GM19193 (cell line): Measurements from ENCODE around the gene LIPA.

Experiments used
- POLR2A ChIP-seq: IDR thresholded peaks from 4 replicates; pipeline ENCODE4 v1.6.1; 2011; ENCODE audit not compliant: insufficient read depth, insufficient read length; ENCODE audit errors: extremely low read depth

LIPA gene

DNA sequence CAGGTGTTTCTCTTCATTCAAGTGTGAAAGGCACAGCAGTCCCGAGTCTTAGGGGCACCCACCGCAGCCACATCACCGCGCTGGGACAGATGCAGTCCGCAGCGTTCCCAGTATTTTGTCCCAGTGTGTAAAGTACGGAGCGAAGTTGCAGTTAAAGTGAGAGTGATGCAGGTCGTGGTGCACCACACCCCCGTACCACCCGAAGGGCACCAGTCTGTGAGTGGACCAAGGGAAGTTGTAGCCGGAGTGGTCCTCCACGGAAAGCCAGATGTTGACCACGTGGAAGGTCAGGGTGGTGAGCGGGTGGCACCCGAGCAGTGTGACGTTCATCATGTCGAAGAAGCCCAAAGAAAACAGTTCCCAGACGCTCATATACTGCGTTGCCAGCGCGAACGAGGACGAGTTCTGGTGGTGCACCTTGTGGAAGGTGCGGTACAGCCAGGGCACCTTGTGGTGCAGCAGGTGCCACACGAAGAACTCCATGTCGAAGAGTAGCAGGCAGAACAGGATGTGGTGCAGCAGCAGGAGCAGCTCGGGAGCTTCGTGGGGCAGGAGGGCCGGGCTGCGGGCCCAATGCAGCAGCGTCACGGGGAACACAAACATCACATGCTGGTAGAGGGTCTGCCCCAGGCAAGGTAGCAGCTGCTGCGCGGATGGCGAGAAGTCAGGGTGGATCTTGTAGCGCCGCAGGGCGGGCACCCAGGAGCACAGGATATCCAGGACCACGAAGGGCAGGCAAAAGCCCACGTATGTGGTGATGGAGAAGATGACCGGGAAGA, 45.0 kb downstream of the LIPA start:
- TF ChIP-seq POLR2A: no peak

DNA sequence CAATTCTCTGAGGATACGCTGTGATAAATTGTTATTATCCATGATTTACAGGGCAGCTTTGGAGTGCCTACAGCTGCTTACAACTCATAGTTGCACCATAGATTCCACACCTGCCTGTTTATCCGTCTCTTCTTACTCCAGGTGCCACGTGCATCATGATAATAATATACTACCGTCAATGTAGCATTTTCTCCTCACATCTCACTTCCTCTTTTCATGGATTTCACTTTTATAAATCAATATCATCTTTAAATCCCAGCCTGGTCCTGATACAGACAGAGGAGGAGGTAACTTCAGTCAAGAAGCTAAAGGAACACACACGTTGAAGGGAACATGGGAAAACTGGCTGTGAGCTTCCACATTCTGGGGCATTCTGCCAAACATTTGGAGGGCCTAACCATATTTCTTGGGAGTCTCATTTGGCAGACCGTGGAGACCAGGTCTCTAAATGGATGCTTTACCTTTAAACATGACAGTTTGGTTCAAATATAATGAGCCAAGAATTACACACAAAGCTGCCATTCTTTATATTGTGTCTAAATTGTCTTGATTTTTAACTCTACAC, 46.9 kb downstream of the LIPA start:
- no peak for TF ChIP-seq POLR2A

- TF ChIP-seq POLR2A: no peak
Measured at GRCh38 chr10:89203237-89203636, 48.3 kb downstream of the LIPA start.

- no peak for TF ChIP-seq POLR2A
Measured at GRCh38 chr10:89202033-89202425, 49.5 kb downstream of the LIPA start.

- TF ChIP-seq POLR2A: no peak
Measured at GRCh38 chr10:89201345-89202032, 50.1 kb downstream of the LIPA start.

- no peak for TF ChIP-seq POLR2A
Measured at GRCh38 chr10:89197473-89197872, 54.1 kb downstream of the LIPA start.

DNA sequence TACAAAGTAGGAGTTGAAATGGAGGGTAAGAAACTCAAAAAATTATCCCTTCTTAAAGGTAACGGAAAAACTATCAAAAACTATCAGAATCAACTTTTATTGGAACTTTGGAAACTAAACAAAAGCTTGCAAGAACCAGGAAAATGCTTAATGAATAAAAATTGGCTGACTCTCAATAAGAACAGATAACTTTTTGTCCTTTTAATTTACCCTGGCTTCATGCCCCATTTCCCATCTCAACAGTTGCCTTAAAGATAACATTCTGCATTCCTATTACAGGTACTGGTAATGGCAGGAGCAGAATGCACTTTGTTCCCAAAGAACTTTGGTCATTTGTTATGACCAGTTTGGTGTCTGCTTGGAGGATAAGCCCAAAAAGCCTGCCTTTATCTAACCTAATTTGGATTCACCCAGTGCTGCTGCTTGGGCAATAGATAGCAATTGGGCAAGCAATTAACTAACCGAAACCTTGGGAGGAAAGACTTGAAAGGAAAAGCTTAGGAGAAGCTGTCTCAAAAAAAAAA, 62.3 kb downstream of the LIPA start:
- no peak for TF ChIP-seq POLR2A

DNA sequence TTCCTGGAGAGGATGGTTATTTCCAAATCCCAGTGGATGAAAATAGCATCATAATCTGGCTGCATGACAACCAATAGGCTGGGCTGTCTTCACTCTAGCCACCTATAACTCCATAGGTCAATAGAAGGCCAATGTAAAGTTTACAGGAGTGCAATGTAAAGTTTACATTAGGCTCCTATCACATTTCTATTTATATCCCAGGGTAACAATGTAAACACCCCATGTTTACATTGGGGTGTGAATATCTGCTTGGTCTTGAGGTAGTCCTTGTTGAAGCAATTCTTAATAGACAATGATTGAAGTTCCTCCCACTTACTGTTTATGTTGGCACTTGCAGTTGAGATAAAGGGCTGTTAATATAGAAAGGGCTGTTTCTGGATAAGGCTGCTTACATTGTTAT, 65.9 kb downstream of the LIPA start:
- no peak for TF ChIP-seq POLR2A

DNA sequence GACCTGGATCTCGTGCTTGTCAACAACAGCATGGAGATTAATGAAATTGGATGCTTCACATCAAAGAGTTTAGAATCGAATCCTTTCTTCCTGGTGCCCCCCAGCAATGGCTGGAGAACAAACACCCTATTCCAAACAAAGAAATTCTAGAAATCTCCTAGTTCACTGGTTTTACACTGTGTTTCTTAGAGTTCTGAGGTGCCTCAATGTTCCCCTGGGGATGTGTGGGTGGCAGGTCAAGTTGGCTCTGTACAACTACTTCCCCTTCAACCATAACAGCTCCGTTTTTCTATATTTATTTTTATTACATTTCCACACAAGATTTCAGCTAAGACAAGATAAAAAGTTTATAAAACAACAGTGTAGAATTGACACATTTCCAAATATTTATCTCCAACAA, 66.9 kb downstream of the LIPA start:
- no peak for TF ChIP-seq POLR2A

- TF ChIP-seq POLR2A: no peak
Measured at GRCh38 chr10:89183571-89183970, 68.0 kb downstream of the LIPA start.

GRCh38 chr10:89182894-89183293, 68.7 kb downstream of the LIPA start:
- TF ChIP-seq POLR2A: no peak

GRCh38 chr10:89175816-89176215, 75.8 kb downstream of the LIPA start:
- no peak for TF ChIP-seq POLR2A

- TF ChIP-seq POLR2A: no peak
Measured at GRCh38 chr10:89173075-89173474, 78.5 kb downstream of the LIPA start.

DNA sequence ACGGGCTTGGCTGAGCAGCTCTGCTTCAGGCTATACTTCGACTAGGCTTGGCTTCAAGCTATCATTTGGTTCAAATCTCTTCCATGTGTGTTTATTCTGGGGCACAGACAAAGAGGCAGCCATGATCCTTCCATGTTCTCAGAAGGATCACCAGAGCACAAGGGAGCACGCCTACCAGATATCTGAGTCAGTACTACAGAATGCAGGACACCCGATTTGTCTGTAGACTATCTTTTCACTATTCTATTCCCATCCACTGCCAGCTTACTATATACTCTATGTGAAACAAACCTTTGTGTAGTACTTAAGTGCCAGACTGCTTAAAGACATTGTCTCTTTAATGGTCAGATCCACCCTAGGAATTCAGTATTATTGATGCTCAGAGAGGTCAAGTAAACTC, 79.6 kb downstream of the LIPA start:
- no peak for TF ChIP-seq POLR2A

GRCh38 chr10:89171263-89171872, 80.2 kb downstream of the LIPA start:
- TF ChIP-seq POLR2A: no peak
